ENCODE measurements around the gene TMEM81.

The TMEM81 gene

DNA sequence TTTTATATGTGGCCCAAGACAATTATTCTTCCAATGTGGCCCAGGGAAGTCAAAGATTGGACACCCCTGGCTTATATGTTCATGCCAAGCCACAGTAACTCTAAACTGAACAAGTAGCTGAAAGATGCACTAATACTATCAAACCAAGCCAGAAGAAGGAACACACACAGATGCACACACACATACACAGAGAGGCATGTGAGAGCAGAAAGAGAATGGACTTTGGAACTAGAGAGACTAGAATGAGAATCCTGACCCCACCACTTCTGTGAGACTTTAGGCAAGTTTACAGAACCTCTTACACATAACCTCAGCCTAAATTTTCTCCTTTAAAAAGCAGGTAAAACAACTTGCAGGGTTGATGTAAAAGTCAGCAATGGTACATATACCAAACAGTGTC, 11.2 kb upstream of the TMEM81 start:
- Histone ChIP-seq H4K20me1 (ENCODE audit: insufficient read depth, low read length) (no peaks in the 10 kb centered on the region), H3K9ac (ENCODE audit: low read length) (no peak overlapping the region), H3K36me3 (replicated peaks; ENCODE audit: low read depth, low read length) (peaks cover 70% of the 10 kb centered on the region), H3K27me3 (ENCODE audit: low read depth, low read length) (no peaks in the 10 kb centered on the region), H3K4me2 (ENCODE audit: low read length) (no peak overlapping the region), H3K27ac (ENCODE audit: low read length) (no peak overlapping the region), H3K4me1 (ENCODE audit: low read length) (no peaks in the 10 kb centered on the region), H3K79me2 (ENCODE audit: low read length) (no peaks in the 10 kb centered on the region), H2AFZ (ENCODE audit: low read depth, low read length) (no peak overlapping the region), H3K4me3 (ENCODE audit: low read length) (no peak overlapping the region), H3K9me3 (ENCODE audit: insufficient read depth, low read length) (no peaks in the 10 kb centered on the region)
- TF ChIP-seq CTCF (IDR thresholded peaks at IDR 0.05; ENCODE audit: low read depth, low read length) (no peak), EZH2phosphoT487 (IDR thresholded peaks at IDR 0.05; ENCODE audit: low read depth) (no peak)

DNA sequence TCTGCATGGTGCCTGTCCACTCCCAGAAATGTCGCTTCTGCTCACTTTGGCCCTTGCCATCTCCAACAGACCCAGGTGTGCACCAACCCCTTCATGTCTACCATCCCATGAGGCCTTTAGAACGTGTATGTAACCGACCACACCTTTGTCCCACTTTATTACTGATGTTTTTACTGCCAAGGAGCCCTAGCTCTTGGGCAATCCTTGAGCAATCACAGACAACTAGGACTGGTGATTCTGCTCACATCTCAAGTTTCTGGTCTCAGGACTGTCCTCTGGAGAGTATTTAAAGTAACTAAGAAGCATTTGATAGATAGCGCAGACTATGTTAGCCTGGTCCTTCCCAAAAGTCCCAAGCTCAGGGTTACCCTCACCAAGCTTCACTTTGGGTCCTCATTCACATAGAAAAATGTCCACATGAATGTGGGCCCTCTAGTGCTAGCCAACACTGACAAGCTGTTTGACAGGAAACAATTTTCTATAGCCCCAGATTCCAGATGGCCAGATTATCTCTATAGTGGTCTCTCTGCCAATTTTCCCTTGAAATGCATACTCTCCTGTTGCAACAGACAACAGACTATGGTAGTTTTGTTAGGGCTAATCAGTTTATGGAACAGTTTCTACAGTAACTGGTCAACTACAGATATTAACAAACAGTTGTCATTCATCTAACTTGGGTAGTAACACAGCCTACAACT, 6.9 kb upstream of the TMEM81 start:
- Histone ChIP-seq H3K9ac (ENCODE audit: low read length) (no peak overlapping the region), H3K79me2 (ENCODE audit: low read length) (no peaks in the 10 kb centered on the region), H3K36me3 (replicated peaks; ENCODE audit: low read depth, low read length) (peaks cover 49% of the 10 kb centered on the region), H2AFZ (ENCODE audit: low read depth, low read length) (no peak overlapping the region), H3K4me2 (ENCODE audit: low read length) (no peak overlapping the region), H3K4me1 (ENCODE audit: low read length) (no peaks in the 10 kb centered on the region), H3K27me3 (ENCODE audit: low read depth, low read length) (no peaks in the 10 kb centered on the region), H3K27ac (ENCODE audit: low read length) (no peak overlapping the region), H4K20me1 (ENCODE audit: insufficient read depth, low read length) (no peaks in the 10 kb centered on the region), H3K9me3 (ENCODE audit: insufficient read depth, low read length) (no peaks in the 10 kb centered on the region), H3K4me3 (ENCODE audit: low read length) (no peak overlapping the region)
- TF ChIP-seq EZH2phosphoT487 (IDR thresholded peaks at IDR 0.05; ENCODE audit: low read depth) = no peak

- Histone ChIP-seq H3K4me1 (ENCODE audit: low read length) (no peaks in the 10 kb centered on the region), H4K20me1 (ENCODE audit: insufficient read depth, low read length) (no peaks in the 10 kb centered on the region), H3K4me3 (ENCODE audit: low read length) (no peak overlapping the region), H3K27ac (ENCODE audit: low read length) (no peak overlapping the region), H3K9me3 (ENCODE audit: insufficient read depth, low read length) (no peaks in the 10 kb centered on the region), H3K36me3 (replicated peaks; ENCODE audit: low read depth, low read length) (peaks cover 37% of the 10 kb centered on the region), H3K4me2 (ENCODE audit: low read length) (no peak overlapping the region), H3K9ac (ENCODE audit: low read length) (no peak overlapping the region), H2AFZ (ENCODE audit: low read depth, low read length) (no peak overlapping the region), H3K27me3 (ENCODE audit: low read depth, low read length) (no peaks in the 10 kb centered on the region), H3K79me2 (ENCODE audit: low read length) (no peaks in the 10 kb centered on the region)
- TF ChIP-seq CTCF (IDR thresholded peaks at IDR 0.05; ENCODE audit: low read depth, low read length) = no peak
Observed at GRCh38 chr1:205088341-205088740, 4.1 kb upstream of the TMEM81 start.

- H4K20me1 ChIP-seq (ENCODE audit: insufficient read depth, low read length) = no peaks in the 10 kb centered on the region
- no peak overlapping the region for H3K4me3 ChIP-seq (ENCODE audit: low read length)
- H2AFZ ChIP-seq (ENCODE audit: low read depth, low read length) = no peak overlapping the region
- no peak overlapping the region for H3K27ac ChIP-seq (ENCODE audit: low read length)
- no peaks in the 10 kb centered on the region for H3K27me3 ChIP-seq (ENCODE audit: low read depth, low read length)
- no peak for TF ChIP-seq CTCF (IDR thresholded peaks at IDR 0.05; ENCODE audit: low read depth, low read length)
- no peak for TF ChIP-seq EZH2phosphoT487 (IDR thresholded peaks at IDR 0.05; ENCODE audit: low read depth)
- no peaks in the 10 kb centered on the region for H3K79me2 ChIP-seq (ENCODE audit: low read length)
- peaks cover 13% of the 10 kb centered on the region for H3K36me3 ChIP-seq (replicated peaks; ENCODE audit: low read depth, low read length)
- no peak overlapping the region for H3K9ac ChIP-seq (ENCODE audit: low read length)
- H3K4me2 ChIP-seq (ENCODE audit: low read length) = no peak overlapping the region
- H3K4me1 ChIP-seq (ENCODE audit: low read length) = no peaks in the 10 kb centered on the region
- no peaks in the 10 kb centered on the region for H3K9me3 ChIP-seq (ENCODE audit: insufficient read depth, low read length)
Observed at GRCh38 chr1:205082431-205082830, 1.8 kb downstream of the TMEM81 start.

All from OCI-LY3 (cell line).